DMS 273 (cell line): ENCODE measurements around the gene TMEM182.

ENCODE experiments used
- DNase-seq: peaks from one replicate; lab custom pipeline; 2025; ENCODE audit not compliant: unreplicated experiment; lab: John Stamatoyannopoulos, UW

TMEM182 gene

GRCh38 chr2:102765061-102765460 lies 3.2 kb downstream of the TMEM182 start:
- DNase-seq: no peak

- DNase-seq: no peak
Observed at GRCh38 chr2:102768253-102768652, 6.4 kb downstream of the TMEM182 start.

GRCh38 chr2:102768892-102769291 lies 7.1 kb downstream of the TMEM182 start:
- no peak for DNase-seq

GRCh38 chr2:102770506-102770905 lies 8.7 kb downstream of the TMEM182 start:
- DNase-seq: no peak

GRCh38 chr2:102771114-102771513 lies 9.3 kb downstream of the TMEM182 start:
- peak; percentile 4 for DNase-seq

GRCh38 chr2:102772659-102773058 lies 10.8 kb downstream of the TMEM182 start:
- no peak for DNase-seq

GRCh38 chr2:102773149-102773705 lies 11.4 kb downstream of the TMEM182 start:
- no peak for DNase-seq

GRCh38 chr2:102778260-102778659 lies 16.4 kb downstream of the TMEM182 start:
- DNase-seq: no peak

GRCh38 chr2:102780467-102780866 lies 18.6 kb downstream of the TMEM182 start:
- no peak for DNase-seq

GRCh38 chr2:102782187-102782586 lies 20.4 kb downstream of the TMEM182 start:
- no peak for DNase-seq

- DNase-seq: peak; percentile 66
Observed at GRCh38 chr2:102782933-102783332, 21.1 kb downstream of the TMEM182 start.

- no peak for DNase-seq
Observed at GRCh38 chr2:102783506-102784183, 21.8 kb downstream of the TMEM182 start.

- no peak for DNase-seq
Observed at GRCh38 chr2:102784940-102785339, 23.1 kb downstream of the TMEM182 start.

- DNase-seq: peak; percentile 24
Observed at GRCh38 chr2:102788216-102788884, 26.5 kb downstream of the TMEM182 start.

GRCh38 chr2:102788885-102789260 lies 27.0 kb downstream of the TMEM182 start:
- DNase-seq: peak; percentile 86

GRCh38 chr2:102789349-102790090 lies 27.7 kb downstream of the TMEM182 start:
- DNase-seq: peak; percentile 79

GRCh38 chr2:102790091-102790455 lies 28.2 kb downstream of the TMEM182 start:
- peak; percentile 75 for DNase-seq

- DNase-seq: peak; percentile 63
Observed at GRCh38 chr2:102792568-102793208, 30.9 kb downstream of the TMEM182 start.

- DNase-seq: no peak
Observed at GRCh38 chr2:102795641-102796040, 33.8 kb downstream of the TMEM182 start.

GRCh38 chr2:102796337-102796736 lies 34.5 kb downstream of the TMEM182 start:
- peak; percentile 11 for DNase-seq

- DNase-seq: no peak
Observed at GRCh38 chr2:102797486-102797885, 35.7 kb downstream of the TMEM182 start.
